ENCODE results near the gene PTPRT.

PTPRT gene

DNA sequence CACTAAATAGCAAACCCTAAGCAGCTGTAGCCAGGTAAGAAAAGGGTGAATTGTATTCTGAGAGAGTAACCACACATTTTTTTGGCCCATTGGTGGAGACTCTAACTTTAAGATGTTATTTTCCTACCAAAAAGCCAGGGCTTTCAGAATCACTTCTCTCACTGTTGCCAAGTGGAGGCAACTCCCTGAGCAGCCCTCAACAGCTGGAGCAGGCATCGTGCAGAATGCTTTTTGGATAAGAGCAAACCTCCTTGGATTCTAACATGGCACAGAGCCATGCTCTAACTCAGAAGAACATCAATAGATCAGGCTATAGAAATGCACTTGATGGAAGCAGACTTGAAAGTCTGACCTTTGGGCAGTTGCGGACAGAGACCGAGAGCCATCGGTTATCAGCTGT lies 849.3 kb downstream of the PTPRT start:
- POLR2A ChIA-PET = no interaction called here
- H3K9me3 ChIP-seq (ENCODE audit: control insufficient read depth, insufficient read depth, low read depth, low read length) = no peaks in the 10 kb centered on the region
- TF ChIP-seq, protein P1, sequence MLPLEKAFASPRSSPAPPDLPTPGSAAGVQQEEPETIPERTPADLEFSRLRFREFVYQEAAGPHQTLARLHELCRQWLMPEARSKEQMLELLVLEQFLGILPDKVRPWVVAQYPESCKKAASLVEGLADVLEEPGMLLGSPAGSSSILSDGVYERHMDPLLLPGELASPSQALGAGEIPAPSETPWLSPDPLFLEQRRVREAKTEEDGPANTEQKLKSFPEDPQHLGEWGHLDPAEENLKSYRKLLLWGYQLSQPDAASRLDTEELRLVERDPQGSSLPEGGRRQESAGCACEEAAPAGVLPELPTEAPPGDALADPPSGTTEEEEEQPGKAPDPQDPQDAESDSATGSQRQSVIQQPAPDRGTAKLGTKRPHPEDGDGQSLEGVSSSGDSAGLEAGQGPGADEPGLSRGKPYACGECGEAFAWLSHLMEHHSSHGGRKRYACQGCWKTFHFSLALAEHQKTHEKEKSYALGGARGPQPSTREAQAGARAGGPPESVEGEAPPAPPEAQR (tag by site-specific recombination; IDR thresholded peaks at IDR 0.05) = no peak
- TF ChIP-seq REPIN1 (tag by site-specific recombination; IDR thresholded peaks at IDR 0.05; ENCODE audit: low read depth) = no peak
- no peak for TF ChIP-seq ZNF548 (tag by site-specific recombination; IDR thresholded peaks at IDR 0.05)
- no peak for TF ChIP-seq ZNF121 (tag by site-specific recombination; IDR thresholded peaks at IDR 0.05)
- TF ChIP-seq ZBTB8A (tag by site-specific recombination; IDR thresholded peaks at IDR 0.05) = no peak
- TF ChIP-seq KLF8 (tag by site-specific recombination; IDR thresholded peaks at IDR 0.05) = no peak
- no peak for TF ChIP-seq ZNF19 (tag by site-specific recombination; IDR thresholded peaks at IDR 0.05; ENCODE audit: low read depth)
- TF ChIP-seq ZNF658 (tag by site-specific recombination; IDR thresholded peaks at IDR 0.05) = no peak
- TF ChIP-seq, protein P2, sequence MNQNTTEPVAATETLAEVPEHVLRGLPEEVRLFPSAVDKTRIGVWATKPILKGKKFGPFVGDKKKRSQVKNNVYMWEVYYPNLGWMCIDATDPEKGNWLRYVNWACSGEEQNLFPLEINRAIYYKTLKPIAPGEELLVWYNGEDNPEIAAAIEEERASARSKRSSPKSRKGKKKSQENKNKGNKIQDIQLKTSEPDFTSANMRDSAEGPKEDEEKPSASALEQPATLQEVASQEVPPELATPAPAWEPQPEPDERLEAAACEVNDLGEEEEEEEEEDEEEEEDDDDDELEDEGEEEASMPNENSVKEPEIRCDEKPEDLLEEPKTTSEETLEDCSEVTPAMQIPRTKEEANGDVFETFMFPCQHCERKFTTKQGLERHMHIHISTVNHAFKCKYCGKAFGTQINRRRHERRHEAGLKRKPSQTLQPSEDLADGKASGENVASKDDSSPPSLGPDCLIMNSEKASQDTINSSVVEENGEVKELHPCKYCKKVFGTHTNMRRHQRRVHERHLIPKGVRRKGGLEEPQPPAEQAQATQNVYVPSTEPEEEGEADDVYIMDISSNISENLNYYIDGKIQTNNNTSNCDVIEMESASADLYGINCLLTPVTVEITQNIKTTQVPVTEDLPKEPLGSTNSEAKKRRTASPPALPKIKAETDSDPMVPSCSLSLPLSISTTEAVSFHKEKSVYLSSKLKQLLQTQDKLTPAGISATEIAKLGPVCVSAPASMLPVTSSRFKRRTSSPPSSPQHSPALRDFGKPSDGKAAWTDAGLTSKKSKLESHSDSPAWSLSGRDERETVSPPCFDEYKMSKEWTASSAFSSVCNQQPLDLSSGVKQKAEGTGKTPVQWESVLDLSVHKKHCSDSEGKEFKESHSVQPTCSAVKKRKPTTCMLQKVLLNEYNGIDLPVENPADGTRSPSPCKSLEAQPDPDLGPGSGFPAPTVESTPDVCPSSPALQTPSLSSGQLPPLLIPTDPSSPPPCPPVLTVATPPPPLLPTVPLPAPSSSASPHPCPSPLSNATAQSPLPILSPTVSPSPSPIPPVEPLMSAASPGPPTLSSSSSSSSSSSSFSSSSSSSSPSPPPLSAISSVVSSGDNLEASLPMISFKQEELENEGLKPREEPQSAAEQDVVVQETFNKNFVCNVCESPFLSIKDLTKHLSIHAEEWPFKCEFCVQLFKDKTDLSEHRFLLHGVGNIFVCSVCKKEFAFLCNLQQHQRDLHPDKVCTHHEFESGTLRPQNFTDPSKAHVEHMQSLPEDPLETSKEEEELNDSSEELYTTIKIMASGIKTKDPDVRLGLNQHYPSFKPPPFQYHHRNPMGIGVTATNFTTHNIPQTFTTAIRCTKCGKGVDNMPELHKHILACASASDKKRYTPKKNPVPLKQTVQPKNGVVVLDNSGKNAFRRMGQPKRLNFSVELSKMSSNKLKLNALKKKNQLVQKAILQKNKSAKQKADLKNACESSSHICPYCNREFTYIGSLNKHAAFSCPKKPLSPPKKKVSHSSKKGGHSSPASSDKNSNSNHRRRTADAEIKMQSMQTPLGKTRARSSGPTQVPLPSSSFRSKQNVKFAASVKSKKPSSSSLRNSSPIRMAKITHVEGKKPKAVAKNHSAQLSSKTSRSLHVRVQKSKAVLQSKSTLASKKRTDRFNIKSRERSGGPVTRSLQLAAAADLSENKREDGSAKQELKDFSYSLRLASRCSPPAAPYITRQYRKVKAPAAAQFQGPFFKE (tag by site-specific recombination; IDR thresholded peaks at IDR 0.05; ENCODE audit: borderline replicate concordance) = no peak
- TF ChIP-seq BCL11A (tag by site-specific recombination; IDR thresholded peaks at IDR 0.05; ENCODE audit: low read depth) = no peak
- H3K36me3 ChIP-seq (ENCODE audit: control insufficient read depth in 2 of 2, insufficient read depth in 1 of 2, low read length in 2 of 2) = no peaks in the 10 kb centered on the region
- H3K27ac ChIP-seq (ENCODE audit: extremely low read depth, low read depth, low read length) = no peak overlapping the region
- H3K4me1 ChIP-seq (ENCODE audit: control insufficient read depth, insufficient read depth, low read length) = no peaks in the 10 kb centered on the region
- CTCF ChIA-PET = no interaction called here
- no peak overlapping the region for H3K4me3 ChIP-seq (ENCODE audit: low read depth, low read length)

DNA sequence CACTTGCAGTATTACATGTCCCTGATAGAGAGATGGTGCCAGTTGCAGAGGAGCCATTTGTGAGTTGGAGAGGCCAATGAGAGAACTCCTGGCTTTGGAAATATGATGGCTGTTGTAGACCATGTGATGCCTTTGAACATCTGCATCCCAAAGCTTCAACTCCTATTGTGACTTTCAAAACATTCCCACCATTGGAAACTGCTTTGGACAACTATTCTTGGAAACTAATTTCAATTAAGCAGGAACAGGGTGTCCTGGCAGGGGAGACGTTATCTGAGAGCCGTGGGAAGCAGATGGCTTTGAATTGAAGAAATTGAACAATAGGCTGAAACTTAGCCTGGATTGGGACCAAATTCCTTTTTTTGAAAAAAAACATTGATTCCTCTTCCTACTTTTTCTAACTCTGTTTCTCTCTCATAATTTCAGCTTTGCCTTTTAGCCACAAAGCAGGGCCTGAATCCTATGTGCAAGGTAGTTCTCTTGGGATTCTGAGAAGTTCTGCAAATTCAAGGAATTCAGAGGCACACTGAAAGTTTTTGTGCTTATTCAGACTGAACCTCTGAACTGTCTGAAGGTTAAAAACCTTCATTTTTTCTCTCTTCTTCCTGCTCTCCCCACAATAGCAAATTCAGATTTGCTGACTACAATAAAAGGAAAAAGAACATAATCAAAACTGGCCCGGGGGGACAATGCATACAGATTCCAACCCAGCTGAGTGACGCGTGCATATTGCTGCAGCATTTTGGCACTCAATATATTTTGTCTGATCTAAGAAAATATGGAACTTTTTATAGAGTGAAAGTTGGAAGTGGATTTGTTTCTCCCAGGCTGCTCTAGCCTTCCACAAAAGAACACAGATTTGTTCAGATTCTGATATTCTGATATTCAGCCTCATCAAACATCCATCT lies 851.2 kb downstream of the PTPRT start:
- ChIA-PET POLR2A (no interaction called here), CTCF (no interaction called here)
- H3K4me1 ChIP-seq (ENCODE audit: control insufficient read depth, insufficient read depth, low read length) = no peaks in the 10 kb centered on the region
- TF ChIP-seq PRDM1 (tag by site-specific recombination; IDR thresholded peaks at IDR 0.05) = no peak
- TF ChIP-seq SCRT1 (tag by site-specific recombination; IDR thresholded peaks at IDR 0.05; ENCODE audit: borderline replicate concordance) = no peak
- no peak for TF ChIP-seq YY1 (tag by site-specific recombination; IDR thresholded peaks at IDR 0.05)
- no peak for TF ChIP-seq ZNF112 (tag by site-specific recombination; IDR thresholded peaks at IDR 0.05)
- no peak for TF ChIP-seq ZFP3 (tag by site-specific recombination; IDR thresholded peaks at IDR 0.05; ENCODE audit: low read depth)
- no peak for TF ChIP-seq ZNF48 (tag by site-specific recombination; IDR thresholded peaks at IDR 0.05)
- TF ChIP-seq ZXDB (tag by site-specific recombination; IDR thresholded peaks at IDR 0.05) = no peak
- TF ChIP-seq ZNF274 (IDR thresholded peaks at IDR 0.05; ENCODE audit: low read length) = no peak
- no peak for TF ChIP-seq ZNF274 (tag by site-specific recombination; IDR thresholded peaks at IDR 0.05; ENCODE audit: borderline replicate concordance)
- TF ChIP-seq ZSCAN30 (tag by site-specific recombination; IDR thresholded peaks at IDR 0.05) = no peak
- no peak for TF ChIP-seq IKZF3 (tag by site-specific recombination; IDR thresholded peaks at IDR 0.05)
- TF ChIP-seq ZNF600 (tag by site-specific recombination; IDR thresholded peaks at IDR 0.05) = no peak
- TF ChIP-seq, protein P3, sequence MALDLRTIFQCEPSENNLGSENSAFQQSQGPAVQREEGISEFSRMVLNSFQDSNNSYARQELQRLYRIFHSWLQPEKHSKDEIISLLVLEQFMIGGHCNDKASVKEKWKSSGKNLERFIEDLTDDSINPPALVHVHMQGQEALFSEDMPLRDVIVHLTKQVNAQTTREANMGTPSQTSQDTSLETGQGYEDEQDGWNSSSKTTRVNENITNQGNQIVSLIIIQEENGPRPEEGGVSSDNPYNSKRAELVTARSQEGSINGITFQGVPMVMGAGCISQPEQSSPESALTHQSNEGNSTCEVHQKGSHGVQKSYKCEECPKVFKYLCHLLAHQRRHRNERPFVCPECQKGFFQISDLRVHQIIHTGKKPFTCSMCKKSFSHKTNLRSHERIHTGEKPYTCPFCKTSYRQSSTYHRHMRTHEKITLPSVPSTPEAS (tag by site-specific recombination; IDR thresholded peaks at IDR 0.05) = no peak
- TF ChIP-seq, protein P4, sequence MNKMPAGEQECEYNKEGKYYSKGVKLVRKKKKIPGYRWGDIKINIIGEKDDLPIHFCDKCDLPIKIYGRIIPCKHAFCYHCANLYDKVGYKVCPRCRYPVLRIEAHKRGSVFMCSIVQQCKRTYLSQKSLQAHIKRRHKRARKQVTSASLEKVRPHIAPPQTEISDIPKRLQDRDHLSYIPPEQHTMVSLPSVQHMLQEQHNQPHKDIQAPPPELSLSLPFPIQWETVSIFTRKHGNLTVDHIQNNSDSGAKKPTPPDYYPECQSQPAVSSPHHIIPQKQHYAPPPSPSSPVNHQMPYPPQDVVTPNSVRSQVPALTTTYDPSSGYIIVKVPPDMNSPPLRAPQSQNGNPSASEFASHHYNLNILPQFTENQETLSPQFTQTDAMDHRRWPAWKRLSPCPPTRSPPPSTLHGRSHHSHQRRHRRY (tag by site-specific recombination; IDR thresholded peaks at IDR 0.05) = no peak
- TF ChIP-seq SP7 (tag by site-specific recombination; IDR thresholded peaks at IDR 0.05) = no peak

More for the DNA sequence above, 851.2 kb downstream of the PTPRT start:
- no peak overlapping the region for H3K4me3 ChIP-seq (ENCODE audit: low read depth, low read length)
- H3K36me3 ChIP-seq (ENCODE audit: control insufficient read depth in 2 of 2, insufficient read depth in 1 of 2, low read length in 2 of 2) = no peaks in the 10 kb centered on the region
- H3K27ac ChIP-seq (ENCODE audit: extremely low read depth, low read depth, low read length) = no peak overlapping the region
- no peaks in the 10 kb centered on the region for H3K9me3 ChIP-seq (ENCODE audit: control insufficient read depth, insufficient read depth, low read depth, low read length)
